ENCODE results near the gene TET1. TPM values are rescaled to one million over a fixed set of nuclear protein-coding genes. Genes with fewer than 3 reads are reported as not detected.

Gene TET1
- total RNA-seq, 1 experiment from 2014 or later = 3.0 TPM

DNA sequence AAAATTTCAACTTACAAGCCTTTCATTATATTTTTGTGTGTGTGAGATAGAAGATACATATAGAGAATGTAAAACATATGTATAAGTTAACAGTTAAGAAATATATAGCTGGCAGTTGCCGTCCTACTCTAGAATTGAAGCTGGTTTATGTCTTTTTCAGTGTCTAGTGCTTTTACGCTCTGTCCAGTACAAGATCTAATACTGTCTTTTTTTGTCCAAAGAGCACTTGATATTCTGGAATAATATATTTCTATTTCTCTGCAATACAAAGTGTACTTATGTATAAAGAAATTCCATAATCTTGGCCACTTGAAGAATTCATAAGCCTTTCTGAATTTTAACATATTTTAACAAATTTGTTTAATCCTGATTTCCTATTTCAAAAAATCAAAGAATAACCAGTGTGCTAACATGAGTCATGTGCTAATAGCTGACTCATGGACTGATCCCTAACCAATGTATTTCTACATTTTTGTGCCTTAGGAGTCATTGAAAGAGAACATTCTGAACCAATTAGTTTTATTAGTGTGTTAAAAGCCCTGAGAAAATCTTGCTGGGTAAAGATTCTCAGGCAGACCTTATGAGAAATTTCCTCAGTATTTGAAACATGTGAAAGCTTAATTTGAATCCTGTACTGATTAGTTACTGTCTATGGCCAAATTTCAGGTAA, 87.7 kb downstream of the TET1 start:
- POLR2A ChIA-PET (ENCODE audit: unreplicated experiment) = interaction anchor here (0.7 kb wide), 1 partner anchor 86 kb away, joined by 3 read pairs; no protein-coding TSS in a partner anchor
- H3K27me3 ChIP-seq (ENCODE audit: low read length) = no peaks in the 10 kb centered on the region
- H3K79me2 ChIP-seq (ENCODE audit: low read length) = no peaks in the 10 kb centered on the region
- intact Hi-C loops (cut with micrococcal nuclease) = loop anchor here (1.0 kb wide), 1 partner anchor 14 kb away; no protein-coding TSS in a partner anchor
- CTCF ChIA-PET = no interaction called here
- no peak for TF ChIP-seq EZH2phosphoT487 (IDR thresholded peaks at IDR 0.05; ENCODE audit: borderline replicate concordance, low read length)
- no peak for TF ChIP-seq CTCF (conservative IDR thresholded peaks at IDR 0.05; ENCODE audit: low read depth, low read length)
- TF ChIP-seq EZH2 (IDR thresholded peaks at IDR 0.05; ENCODE audit: low read length, unreplicated experiment) = no peak
- H3F3A ChIP-seq (ENCODE audit: low read length, unreplicated experiment) = no peaks in the 10 kb centered on the region
- peak overlapping the region; percentile 57 for H3K4me2 ChIP-seq (ENCODE audit: low read length)
- H3K9me2 ChIP-seq (replicated peaks; ENCODE audit: low read length) = no peaks in the 10 kb centered on the region
- no peaks in the 10 kb centered on the region for H4K20me1 ChIP-seq (ENCODE audit: low read length)
- no peaks in the 10 kb centered on the region for H3K36me3 ChIP-seq (ENCODE audit: low read depth, low read length)
- peak overlapping the region; percentile 57 for H3K27ac ChIP-seq (ENCODE audit: low read length)
- no TSS peak for BruUV-seq (replicated peaks)
- H3K4me1 ChIP-seq (ENCODE audit: insufficient read depth, low read length) = peaks cover 19% of the 10 kb centered on the region
- no peak overlapping the region for H3K9ac ChIP-seq (ENCODE audit: low read length)
- DNase-seq = peak; percentile 90
- H3K4me3 ChIP-seq (ENCODE audit: low read length) = no peak overlapping the region
- ATAC-seq = peak; percentile 97
- no peaks in the 10 kb centered on the region for H3K9me3 ChIP-seq (ENCODE audit: low read length)
- 0 out of 2 replicates have a peak overlapping the region, but pooled peaks have one; percentile 3 for H2AFZ ChIP-seq (ENCODE audit: low read length)

DNA sequence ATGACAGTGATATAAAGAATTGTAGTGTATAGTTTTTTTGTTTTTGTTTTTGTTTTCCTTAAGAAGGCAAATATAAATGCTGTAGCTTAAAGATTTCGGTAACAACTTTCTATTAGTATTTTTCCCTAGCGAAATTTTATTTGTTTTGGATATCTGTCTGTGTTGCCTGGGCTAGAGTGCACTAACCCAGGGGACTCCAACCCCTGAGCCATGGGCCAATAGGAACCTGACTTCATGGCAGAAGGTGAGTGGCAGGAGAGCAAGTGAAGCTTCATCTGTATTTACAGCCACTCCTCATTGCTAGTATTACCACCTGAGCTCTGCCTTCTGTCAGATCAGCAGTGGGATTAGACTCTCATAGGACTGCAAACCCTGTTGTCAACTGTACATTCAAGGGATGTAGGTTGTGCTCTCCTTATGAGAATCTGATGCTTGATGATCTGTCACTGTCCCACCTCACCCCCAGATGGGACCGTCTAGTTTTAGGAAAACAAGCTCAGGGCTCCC, 95.5 kb downstream of the TET1 start:
- ATAC-seq = no peak
- BruUV-seq (replicated peaks) = no TSS peak
- CTCF ChIA-PET = no interaction called here

More for the DNA sequence above, 95.5 kb downstream of the TET1 start:
- H3K27me3 ChIP-seq (ENCODE audit: low read length) = no peaks in the 10 kb centered on the region
- intact Hi-C loops (cut with micrococcal nuclease) = no loop called here
- no peaks in the 10 kb centered on the region for H3K9me2 ChIP-seq (replicated peaks; ENCODE audit: low read length)
- no peak overlapping the region for H3K27ac ChIP-seq (ENCODE audit: low read length)
- no peak overlapping the region for H3K9ac ChIP-seq (ENCODE audit: low read length)
- no peaks in the 10 kb centered on the region for H3K4me1 ChIP-seq (ENCODE audit: insufficient read depth, low read length)
- TF ChIP-seq EZH2 (IDR thresholded peaks at IDR 0.05; ENCODE audit: low read length, unreplicated experiment) (no peak), EZH2phosphoT487 (IDR thresholded peaks at IDR 0.05; ENCODE audit: borderline replicate concordance, low read length) (no peak), CTCF (conservative IDR thresholded peaks at IDR 0.05; ENCODE audit: low read depth, low read length) (no peak)
- no peak overlapping the region for H3K4me2 ChIP-seq (ENCODE audit: low read length)
- H3K4me3 ChIP-seq (ENCODE audit: low read length) = no peak overlapping the region
- no peaks in the 10 kb centered on the region for H3K79me2 ChIP-seq (ENCODE audit: low read length)
- no peak for DNase-seq
- no peaks in the 10 kb centered on the region for H3F3A ChIP-seq (ENCODE audit: low read length, unreplicated experiment)
- no peaks in the 10 kb centered on the region for H3K36me3 ChIP-seq (ENCODE audit: low read depth, low read length)
- POLR2A ChIA-PET (ENCODE audit: unreplicated experiment) = no interaction called here
- H3K9me3 ChIP-seq (ENCODE audit: low read length) = no peaks in the 10 kb centered on the region
- no peaks in the 10 kb centered on the region for H4K20me1 ChIP-seq (ENCODE audit: low read length)
- H2AFZ ChIP-seq (ENCODE audit: low read length) = no peak overlapping the region
